SH-SY5Y (cell line): ENCODE results near the gene FXR2.

Source experiments
- GATA2 ChIP-seq: IDR thresholded peaks from 2 replicates; pipeline ENCODE4 v1.6.1; 2011; ENCODE audit warnings: mild to moderate bottlenecking, low read depth, low read length
- GATA3 ChIP-seq: IDR thresholded peaks from 2 replicates; pipeline ENCODE4 v1.6.1; 2011; ENCODE audit warnings: low read depth, mild to moderate bottlenecking, low read length, moderate library complexity

GRCh38 chr17:7633093-7633492, 18.4 kb upstream of the FXR2 start:
- TF ChIP-seq GATA2 = no peak
- no peak for TF ChIP-seq GATA3
